GM10847 (cell line): ENCODE data around the gene GABRB1.

Experiments
- POLR2A ChIP-seq: IDR thresholded peaks from 2 replicates; pipeline ENCODE4 v1.6.1; 2011; ENCODE audit not compliant: insufficient read length; ENCODE audit errors: extremely low read depth

Gene GABRB1

DNA sequence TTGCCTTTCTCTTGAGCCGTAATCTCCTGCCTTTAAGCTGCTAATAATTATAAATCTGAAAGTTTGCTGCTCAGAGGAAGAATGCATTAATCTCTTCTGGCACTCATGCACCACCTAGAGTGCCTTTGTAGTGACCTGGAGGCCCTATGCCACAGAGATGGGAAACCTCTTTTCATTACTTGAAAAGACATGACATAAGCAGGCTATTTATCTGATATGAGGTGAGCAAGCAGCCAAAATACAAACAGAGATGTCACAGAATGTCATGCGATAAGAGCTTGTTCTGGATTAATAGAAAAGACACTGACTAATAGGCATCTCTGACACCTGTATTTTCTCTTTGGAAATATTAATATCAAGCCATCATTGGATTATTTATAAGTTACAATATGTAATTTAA, 42.3 kb downstream of the GABRB1 start:
- no peak for TF ChIP-seq POLR2A

DNA sequence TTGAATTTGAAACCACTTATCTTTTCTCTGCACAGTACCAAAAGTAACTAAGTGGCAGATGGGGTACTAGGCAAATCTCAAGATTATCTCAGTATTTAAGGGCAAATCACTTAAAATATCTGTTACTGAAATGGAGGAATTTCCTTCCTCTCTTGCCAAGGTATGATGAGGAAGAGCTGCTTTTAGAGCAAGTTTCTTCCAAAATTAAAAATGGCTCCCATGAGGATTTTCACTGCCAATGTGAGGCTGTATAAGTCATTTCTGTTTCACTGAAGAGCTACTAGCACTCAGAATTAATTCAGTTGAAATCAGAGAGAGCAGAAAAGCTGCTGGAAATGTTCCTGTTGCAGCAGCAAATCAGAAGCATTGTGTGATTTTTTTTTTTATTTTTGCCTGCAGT, 43.4 kb downstream of the GABRB1 start:
- no peak for TF ChIP-seq POLR2A

DNA sequence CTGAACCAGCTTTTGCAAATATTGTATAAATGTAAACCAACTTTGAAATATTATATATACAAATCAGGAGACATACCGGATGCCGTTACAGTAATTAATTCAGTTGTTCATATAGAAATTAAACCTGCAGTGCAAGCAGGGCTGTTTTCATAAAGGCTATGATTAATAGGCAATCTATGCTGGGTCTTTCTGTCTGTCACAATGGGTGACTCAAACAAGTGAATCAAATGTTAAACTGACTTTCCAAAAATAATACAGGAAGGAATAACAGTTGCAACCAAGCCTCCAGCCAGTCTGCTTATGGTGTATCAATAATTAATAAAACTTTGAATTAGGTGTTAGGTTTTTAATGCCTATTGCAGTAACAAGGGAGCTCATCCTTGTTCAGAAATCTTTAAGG, 43.9 kb downstream of the GABRB1 start:
- TF ChIP-seq POLR2A = no peak

DNA sequence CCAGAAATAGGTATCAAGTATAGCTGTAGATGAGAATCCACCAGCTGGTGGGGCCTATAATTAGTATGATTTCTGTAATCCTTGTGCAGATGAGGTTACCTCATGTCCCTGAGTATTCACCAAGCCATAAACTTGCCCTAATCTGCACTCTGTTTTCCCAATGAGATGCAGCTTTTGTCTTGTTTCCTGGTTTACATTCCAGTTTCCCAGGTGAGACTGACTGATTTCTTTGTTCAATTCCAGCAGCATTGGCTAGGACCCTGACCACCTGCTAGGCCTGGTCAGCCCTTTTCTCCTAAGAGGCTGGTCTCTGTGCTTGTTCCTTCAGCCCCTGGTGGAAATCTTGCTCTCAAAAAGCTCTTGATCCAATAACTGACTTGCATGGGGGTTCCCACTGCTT, 44.6 kb downstream of the GABRB1 start:
- TF ChIP-seq POLR2A = no peak

DNA sequence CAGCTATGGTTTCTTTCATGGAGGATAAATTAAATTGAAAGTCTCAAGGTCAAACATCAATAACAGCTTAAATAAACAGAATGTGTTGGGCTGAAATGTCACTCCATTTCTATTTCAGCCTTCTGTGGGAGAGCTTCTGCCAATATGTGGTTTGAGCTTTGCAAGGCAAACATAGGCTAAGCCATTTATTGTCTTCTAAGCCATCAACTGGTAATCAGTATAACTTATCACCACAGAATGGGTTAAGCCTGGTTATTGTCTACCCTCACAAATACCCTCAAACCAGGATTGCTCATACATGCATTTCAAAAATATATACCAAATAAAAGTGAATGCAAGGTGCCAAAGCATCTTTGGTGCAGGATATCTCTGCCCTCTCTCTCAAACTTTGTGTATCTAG, 52.7 kb downstream of the GABRB1 start:
- TF ChIP-seq POLR2A = no peak

DNA sequence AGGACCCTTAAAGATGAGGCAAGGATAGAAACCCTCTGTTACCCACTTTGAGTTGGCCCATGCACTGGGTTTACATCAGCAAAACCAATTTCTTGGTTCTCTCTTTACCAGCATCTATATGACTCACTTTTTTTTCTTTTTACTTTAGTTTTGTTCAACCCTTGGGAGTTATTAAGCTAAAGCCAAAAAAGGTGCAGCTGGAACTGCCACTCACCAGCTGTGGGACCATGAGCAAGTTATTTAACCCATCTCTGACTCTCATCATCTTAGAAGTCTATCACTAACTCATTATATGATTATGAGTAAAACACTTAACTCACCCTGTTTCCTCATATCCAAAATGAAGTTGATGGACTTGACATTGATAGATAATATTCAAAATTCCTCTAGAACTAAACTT, 53.4 kb downstream of the GABRB1 start:
- TF ChIP-seq POLR2A = no peak

DNA sequence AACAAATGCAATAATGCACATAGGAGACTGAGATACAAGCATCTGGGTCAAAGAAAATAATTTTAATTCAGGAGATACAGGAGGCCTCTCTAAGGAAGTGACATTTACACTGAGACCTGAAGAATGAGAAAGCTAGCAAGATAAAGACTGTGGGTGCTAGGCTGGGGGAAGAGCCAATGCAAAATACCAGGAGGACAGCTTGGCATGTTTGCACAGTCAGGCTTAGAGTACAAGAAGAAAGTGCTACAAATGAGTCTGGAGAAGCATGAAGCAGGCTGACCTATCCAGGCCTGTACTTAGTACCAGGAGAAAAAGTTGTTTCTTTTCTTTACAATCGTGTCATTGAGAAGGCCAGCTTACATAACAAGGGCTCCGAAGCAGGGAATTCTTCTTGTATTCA, 56.9 kb downstream of the GABRB1 start:
- TF ChIP-seq POLR2A = no peak

DNA sequence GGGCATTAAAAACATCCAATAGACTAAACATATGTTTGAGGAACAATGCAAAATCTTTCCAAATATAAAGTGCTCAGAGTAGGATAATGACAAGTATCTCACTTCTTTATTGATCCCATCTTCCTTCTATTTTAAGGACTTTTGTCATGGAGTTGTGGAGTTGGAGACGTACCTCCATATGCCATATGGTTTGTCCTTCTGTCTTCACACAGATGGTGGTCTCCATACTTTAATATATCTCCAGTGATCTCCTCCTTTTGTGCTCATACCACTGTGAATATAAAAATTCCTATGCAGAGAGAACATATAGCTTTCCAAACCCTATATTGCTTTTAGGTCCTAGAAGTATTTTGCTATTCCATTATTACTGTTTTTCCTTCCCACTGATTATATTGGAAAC, 64.5 kb downstream of the GABRB1 start:
- TF ChIP-seq POLR2A = no peak

DNA sequence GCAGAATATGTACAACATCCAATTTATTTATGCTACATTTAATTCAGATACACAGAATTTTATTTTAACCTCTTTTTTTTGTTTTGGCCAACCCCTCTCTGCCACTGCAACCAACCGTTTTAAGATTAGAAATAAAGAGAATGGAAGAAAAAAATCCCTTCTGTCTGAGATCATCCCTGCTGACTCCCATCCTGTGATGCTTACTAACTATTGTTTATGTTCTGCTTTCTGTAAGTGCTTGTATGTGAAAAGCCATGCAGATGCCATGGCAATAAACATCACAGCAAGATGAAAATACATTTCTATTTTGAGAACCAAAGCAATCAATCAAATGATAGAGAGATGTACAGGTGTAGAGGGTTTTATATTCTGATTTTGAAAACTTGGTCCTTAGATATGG, 70.1 kb downstream of the GABRB1 start:
- TF ChIP-seq POLR2A = no peak

DNA sequence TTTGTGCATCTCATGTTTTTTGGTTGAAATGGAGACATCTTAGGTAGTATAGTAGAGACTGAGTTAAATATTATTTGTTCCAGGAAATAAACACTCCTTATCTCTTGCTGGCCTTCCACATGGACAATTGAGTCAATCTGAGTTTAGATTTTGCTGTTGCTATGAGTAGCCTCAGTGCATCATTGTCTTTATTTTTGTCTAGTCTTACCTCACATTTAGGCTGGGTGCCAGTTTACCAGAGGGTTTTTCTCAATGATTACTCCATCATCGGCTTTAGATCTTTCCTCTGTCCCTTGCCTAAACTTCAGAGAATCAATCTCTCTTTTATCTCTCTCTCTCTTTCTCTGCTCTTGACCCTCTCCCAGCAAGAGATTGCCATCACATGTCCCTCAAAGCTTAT, 73.6 kb downstream of the GABRB1 start:
- no peak for TF ChIP-seq POLR2A

DNA sequence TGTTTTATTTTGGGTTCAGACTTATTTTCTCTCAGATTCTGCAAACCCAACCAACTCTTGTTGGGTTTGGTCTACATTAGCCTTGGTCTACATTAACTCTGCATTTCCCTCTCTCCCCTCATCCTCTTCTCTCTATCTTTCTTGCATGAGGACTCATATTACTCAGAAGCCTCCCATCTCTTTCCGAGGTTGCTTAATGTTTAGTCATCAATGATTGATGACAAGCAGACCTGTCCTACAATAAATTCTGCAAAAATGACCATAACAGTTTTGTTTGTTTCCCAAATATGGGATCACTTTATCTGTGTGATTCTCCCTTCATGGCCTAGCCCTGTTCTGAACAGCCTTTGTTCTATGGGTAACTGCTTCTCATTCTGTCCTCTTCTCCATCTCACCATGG, 75.2 kb downstream of the GABRB1 start:
- TF ChIP-seq POLR2A = no peak

DNA sequence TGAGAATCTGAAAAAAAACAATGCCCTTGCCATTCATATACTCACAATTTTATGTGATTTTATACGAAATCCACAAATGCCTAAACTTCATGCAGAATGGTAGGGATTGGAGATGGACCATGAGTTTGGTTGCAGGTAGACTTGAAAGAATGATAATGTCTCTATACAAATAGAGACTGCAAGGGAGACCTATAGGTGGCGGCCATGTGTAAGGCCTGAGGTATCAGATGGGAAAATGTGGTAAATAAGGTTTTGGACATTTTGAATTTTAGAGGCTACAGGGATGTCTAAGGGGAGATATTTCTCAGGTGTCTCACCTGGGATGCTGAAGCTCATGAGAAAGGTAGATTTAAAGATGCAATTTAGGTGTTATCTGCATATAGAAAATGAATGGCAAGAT, 78.0 kb downstream of the GABRB1 start:
- no peak for TF ChIP-seq POLR2A

DNA sequence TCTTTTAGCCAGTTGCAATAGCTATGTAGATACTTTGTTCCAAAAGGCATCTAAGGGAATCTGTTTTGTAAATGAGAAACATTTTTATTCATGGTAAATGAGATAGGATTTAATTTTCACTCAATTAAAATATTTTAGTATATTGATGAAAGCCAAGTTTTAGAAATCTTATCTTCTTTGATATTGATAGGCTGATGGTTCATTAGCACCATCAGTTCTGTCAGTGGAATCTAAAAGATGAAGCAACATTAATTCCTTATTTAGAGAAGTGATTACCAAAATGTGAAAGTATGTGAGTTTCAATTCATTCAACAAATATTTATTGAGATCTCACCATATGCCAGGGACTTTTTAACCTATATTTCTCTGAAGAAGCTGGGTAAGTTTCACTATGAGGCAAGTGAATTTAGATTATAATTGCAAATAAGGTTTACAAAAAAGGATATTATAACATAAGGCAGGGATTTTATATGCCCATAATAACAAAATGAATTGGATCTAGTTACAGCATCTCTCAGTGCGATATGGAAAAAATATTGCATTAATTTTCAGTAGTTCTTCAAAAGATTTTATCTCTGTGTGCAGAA, 79.3 kb downstream of the GABRB1 start:
- no peak for TF ChIP-seq POLR2A

DNA sequence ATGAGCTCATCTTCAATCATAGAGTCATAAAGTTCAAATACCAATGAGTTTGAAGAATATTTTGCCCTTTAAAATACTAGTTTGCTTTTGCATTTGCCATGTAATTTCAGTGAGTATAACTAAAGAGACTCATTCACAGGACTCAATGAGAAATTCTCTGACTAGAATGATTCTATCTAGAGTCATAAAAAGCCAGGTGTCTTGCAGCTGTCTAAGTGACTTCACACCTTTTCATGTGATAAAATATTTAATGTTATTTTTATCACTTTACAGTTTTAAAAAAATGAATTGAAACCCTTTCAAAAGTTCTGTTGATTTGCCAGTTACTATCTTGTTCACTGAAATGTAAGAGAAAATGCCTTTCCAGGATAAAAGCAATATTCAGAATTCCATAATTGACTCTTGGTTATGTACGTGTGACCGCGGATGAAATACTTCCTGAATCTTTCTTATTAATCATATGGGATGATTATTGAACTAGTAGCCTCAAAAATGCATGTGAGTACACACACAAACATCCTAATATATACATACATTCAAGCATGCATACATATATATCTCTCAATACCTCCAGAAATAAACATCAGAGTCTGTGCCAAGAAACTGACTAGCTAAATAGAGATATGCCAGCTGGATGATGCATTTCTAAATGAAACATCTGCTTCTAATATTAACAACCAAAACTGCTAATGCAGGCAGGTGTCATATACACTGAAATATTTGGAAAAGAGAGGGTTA, 87.0 kb downstream of the GABRB1 start:
- TF ChIP-seq POLR2A = no peak

DNA sequence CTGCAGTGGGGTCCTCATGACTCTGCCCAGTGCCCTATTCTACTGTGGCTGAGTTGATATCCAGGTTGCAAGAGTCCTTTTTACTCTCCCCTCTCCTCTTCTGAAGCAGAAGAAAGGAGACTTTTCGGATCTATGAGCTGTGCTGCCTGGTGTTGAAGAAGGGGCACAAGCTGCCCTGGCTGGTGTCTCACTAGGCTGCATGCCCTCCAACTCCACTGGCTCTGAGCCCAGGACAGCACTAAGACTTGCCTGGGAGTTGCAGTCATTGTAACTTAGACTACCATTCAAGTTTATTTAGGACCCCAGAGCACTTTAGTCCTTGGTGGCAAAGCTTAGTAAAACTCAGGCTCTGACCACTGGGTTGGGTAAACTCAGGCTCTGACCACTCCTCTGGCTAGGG, 89.4 kb downstream of the GABRB1 start:
- TF ChIP-seq POLR2A = no peak

DNA sequence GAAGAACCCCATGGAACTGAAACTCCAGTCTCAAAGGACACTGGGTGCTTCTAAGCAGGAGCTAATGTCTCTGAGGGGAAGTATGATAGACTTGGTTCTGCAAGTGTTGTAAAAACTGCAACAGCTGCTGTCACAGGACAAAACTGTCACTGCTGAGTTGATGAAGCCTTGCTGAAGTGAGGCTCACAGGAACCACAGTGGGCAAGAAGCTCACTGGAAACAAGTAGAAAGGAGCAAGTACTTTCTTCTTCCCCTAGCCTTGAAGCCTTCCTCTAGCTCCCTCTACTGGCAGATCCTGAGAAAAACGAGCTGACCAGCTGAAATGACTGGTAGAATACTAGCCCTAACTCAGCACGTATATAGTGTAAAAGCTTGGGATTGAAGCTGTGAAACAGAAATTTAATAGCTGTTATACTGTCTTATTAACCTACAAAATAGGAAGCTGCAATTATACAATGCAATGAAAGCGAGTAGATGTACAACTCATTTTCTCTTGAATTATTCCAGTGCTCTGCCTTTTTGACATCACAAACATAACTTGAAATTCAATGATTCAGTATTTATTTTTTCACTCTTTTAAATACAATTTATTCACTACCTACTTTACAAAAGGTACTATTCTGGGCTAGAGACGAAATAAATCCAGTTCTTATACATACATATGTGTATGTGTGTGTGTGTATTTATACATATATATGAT, 91.4 kb downstream of the GABRB1 start:
- no peak for TF ChIP-seq POLR2A
